Left kidney (tissue), 8 donors: ENCODE data around the gene ZIM2. TPM values are rescaled to one million over a fixed set of nuclear protein-coding genes. Genes with fewer than 3 reads are reported as not detected.
"Not testable (repeated sequence)": the region's sequence is repeated elsewhere in the genome, so short reads cannot be mapped to it uniquely, and the experiment has no call there.

Experiments used
- DNase-seq: peaks from one replicate; pipeline ENCODE4 v3.0.0-alpha.2; 2013
- long read RNA-seq, 8 donors: transcript quantifications; one replicate each; lab custom pipeline, GENCODE V29; 2026
- polyA plus RNA-seq: library from polyadenylated mRNA; unstranded; fragments of 120-200 nt; gene quantifications from one replicate; pipeline ENCODE4 v1.2.1, GENCODE V29; 2013; ENCODE audit not compliant: insufficient read length

Gene ZIM2
- 4.6 TPM for polyA plus RNA-seq
- long read RNA-seq, donor 1, partial matches to known transcripts: 15 of 16 reads
- long read RNA-seq, donor 1, other reads (novel, unspliced or antisense): 0 of 16 reads
- long read RNA-seq, donor 2, partial matches to known transcripts: 5 of 5 reads
- long read RNA-seq, donor 2, other reads (novel, unspliced or antisense): 0 of 5 reads
- long read RNA-seq, donor 3: 0 reads
- long read RNA-seq, donor 4: 0 reads
- long read RNA-seq, donor 5, partial matches to known transcripts: 20 of 20 reads
- long read RNA-seq, donor 5, other reads (novel, unspliced or antisense): 0 of 20 reads
- long read RNA-seq, donor 6: 0 reads
- long read RNA-seq, donor 7, partial matches to known transcripts: 0 of 6 reads
- long read RNA-seq, donor 7, other reads (novel, unspliced or antisense): 5 of 6 reads
- long read RNA-seq, donor 8: 0 reads

DNA sequence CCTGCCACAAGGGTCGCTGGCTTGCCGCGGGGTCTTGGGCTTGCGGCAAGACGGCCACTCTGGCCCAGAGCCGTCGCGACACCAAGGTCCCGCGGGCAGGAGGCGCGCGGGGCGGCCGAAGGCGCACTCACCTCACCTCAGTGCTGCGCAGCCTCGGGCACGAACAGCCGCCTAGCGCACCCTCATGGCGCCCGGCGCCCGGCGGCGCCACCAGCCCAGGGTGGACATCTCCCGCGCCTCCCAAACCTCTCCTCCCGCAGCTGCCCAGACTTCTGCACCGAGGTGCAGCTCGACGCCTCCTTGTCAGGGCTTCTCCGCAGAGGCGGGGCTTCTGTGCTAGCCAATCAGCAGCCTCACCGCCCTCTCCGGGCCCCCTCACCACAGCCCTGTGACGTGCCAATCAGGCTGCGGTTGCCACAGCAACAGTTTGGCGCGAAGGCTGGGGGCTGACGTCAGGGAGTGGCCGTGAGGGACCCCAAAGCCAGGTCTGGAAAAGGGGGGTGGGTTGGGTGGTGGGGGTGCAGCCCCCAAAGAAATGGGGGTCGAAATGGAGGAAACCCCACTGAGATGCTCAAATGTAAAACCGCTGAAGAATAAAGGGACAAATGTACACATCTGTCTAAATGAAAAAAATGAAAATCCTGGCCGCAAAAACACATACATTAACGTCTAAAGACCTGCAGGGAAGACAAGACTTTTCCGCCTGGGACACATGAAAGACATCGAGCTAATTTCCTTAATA, at the start of gene ZIM2, which contains the start of gene PEG3:
Gene ZIM2 (minus strand): TSS at position 276 of the 742 bp plus-strand sequence. CDS start 16,449 bp downstream, outside the sequence.
Gene PEG3 (minus strand): TSS at position 276 of the 742 bp plus-strand sequence. CDS start 16,071 bp downstream, outside the sequence.
- peak; percentile 81 for DNase-seq

GRCh38 chr19:56885173-56885985, 44.9 kb upstream of the ZIM2 start:
- DNase-seq: no peak

DNA sequence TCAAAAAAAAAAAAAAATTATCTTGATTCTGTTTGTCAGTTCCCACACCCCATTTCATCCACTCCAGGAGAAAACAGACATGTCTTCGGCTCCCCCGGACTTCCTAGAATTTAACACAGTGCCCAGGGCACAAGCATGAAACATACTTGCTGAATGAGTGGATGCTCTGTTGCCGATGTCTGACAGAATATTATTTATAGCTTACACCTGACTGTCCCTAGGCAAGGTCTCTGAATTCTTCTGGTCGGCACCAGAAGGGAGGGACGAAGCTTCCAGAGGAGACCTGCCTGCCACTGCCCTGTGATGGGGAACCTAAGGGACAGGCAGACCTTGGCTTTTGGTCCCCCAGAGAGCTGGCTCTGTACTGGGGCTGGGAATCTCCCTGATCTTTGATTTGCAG, 43.9 kb upstream of the ZIM2 start:
- DNase-seq: no peak

DNA sequence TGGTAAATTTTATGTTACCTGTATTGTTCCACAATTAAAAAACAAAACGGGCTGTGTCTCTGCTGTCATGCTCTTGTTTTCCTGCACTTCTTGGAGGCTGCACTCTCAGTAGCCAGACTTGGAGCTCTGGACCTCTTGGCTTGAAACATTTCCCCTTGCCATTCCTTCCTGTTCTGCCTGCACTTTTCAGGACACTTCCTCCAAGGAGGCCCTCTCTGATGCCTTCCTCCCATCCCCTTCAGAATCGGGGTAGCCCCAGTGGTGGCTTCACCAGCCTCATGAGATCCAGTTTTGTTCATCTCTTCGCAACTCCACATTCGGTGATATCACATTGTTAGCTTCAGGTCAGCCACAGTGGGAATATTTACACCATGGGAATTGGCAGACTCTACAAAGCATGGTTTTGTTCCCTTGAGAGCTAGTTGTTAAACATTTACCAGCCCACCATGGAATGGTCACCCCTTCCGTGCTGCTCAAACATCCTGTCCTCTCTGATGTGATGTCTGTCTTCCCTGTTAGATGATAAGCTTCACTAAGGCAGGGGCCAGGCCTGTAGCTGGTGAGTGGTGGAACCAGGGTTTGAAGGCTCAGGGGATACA, 40.2 kb upstream of the ZIM2 start:
- no peak for DNase-seq

GRCh38 chr19:56877069-56877715, 36.7 kb upstream of the ZIM2 start:
- no peak for DNase-seq

GRCh38 chr19:56875717-56876116, 35.2 kb upstream of the ZIM2 start:
- no peak for DNase-seq

GRCh38 chr19:56874530-56874929, 34.0 kb upstream of the ZIM2 start:
- no peak for DNase-seq

GRCh38 chr19:56873493-56873892, 33.0 kb upstream of the ZIM2 start:
- no peak for DNase-seq

- no peak for DNase-seq
These were observed 29.4 kb upstream of the ZIM2 start for GRCh38 chr19:56869886-56870285.

- DNase-seq: no peak
These were observed 27.9 kb upstream of the ZIM2 start for GRCh38 chr19:56868446-56868845.

DNA sequence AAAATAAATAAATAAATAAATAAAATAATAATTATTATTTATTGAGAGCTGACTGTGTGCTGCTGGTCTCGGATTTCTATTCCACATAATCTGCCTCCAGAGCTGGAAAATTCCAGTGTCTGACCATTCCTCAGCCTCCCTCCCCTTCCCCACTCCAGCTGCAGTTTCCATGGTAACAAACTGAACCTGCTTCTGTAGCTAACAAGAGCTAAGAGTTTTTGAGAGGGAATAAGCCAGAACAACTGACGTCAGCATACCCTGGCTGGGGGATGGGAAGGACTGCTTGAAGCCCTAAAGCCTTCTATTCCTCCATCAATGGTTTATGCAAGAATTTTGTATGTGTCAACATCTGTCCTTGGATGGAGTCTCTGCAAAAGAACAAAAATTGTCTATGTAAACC, 26.0 kb upstream of the ZIM2 start:
- peak; percentile 71 for DNase-seq

DNA sequence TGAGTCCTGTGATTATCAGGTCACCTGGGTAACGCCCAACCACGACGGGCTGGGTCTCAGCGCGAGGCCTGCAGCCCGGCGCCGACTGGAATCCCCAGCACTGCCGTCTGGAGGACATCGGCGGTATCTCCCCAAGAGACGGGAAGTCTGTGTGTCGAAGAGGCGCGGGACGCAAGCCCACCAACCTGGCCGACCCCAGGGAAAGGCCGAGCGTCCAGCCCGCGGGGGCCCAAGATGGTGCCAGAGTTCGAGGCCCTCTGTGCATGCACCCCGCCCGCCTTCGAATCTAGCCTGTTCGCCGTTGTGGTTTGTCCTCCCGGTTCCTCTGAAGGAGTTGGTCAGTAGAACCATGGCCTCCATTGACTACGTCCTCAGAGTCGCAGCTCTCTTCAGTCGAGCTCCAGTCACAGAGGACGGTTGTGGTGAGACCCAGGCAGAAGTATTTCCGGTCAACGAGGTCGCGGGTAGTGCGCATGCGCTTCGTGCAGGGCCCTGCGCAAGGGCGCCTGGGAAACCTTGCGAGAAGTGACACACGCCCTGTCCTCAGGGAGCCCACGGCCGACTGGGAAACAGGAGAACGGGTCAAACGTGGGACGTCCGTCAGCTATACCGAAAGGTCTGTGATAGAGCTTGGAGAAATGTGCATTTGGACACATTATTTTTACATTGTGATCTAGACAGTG, 24.1 kb upstream of the ZIM2 start:
- DNase-seq: no peak

- no peak for DNase-seq
These were observed 22.2 kb upstream of the ZIM2 start for GRCh38 chr19:56862741-56863140.

- not testable (repeated sequence) for DNase-seq
These were observed 19.9 kb upstream of the ZIM2 start for GRCh38 chr19:56860409-56860808.

DNA sequence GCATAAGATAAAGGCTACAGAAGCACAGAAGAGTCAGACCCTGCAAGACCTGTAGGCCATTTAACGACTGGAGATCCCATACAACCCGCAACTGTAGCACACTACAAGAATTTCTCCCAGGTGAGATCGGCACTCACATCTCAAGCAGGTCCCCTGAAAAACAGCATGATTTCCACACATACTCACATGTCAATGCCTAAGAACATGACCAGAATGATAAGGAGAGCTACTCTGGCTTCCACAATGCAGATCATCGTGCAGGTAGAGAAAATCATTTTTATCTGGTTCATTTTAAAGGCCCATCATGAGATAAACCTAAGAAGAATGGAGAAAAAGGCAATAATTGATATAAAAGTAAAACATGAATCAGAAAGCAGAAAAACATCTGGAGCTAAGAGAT, 17.5 kb upstream of the ZIM2 start:
- DNase-seq: no peak

DNA sequence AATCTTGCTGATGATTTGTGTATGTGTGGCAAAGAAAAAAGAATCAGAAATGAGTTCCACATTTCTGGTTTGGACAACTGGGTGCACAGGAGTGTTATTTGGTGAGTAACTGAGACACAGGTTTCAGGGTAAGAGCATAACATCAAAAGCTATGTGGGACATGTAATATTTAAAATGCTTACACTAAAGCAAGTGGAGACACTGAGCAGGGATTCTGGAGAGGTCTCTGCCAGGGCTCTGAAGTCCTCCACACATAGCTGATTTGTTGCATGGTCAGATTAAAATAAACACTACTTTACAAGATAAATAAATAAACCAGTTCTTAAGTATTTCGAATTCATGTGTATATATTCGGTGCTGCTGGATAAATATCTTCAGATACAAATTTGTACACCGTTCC, 16.3 kb upstream of the ZIM2 start:
- no peak for DNase-seq

GRCh38 chr19:56852361-56852760, 11.8 kb upstream of the ZIM2 start:
- DNase-seq: not testable (repeated sequence)

DNA sequence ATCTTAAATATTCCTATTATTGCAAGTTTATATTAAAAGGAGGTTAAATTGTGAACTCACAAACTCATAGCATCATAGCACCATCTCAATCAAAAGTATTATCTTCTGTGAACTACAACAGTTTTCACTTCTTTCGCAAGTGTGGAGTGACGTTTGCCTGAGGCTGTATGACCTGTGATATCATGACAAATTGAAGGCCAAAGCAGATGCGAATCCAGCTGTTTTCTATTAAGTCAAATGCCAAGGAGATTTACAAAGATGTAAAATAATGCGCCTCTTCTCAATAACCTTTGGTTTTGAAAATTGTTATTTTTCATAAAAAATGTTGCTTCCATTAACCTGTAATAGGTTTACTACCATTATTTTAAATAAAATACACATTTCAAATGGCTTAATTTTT, 7.6 kb upstream of the ZIM2 start:
- no peak for DNase-seq

GRCh38 chr19:56842412-56842811, 1.9 kb upstream of the ZIM2 start:
- DNase-seq: no peak

GRCh38 chr19:56841193-56841543, 642 bp upstream of the ZIM2 start:
- DNase-seq: peak; percentile 13
